Cardiac fibroblast (primary cell): ENCODE results near the gene DIP2A.

Source experiments
- DNase-seq, 2 donors: peaks; one replicate each; pipeline versions ENCODE4 v3.0.0 to v3.0.0-alpha.2; 2010; ENCODE audit warnings: low read depth in 2 of 2
- H3K4me3 ChIP-seq, 2 donors: replicated peaks in 1 of 2; 1 replicate in 1 of 2; 2 replicates in 1 of 2; pipeline ENCODE4 v1.5.1; 2011; ENCODE audit warnings: low read depth in 2 of 2, low read length in 2 of 2, mild to moderate bottlenecking in 2 of 2, moderate library complexity in 1 of 2
- TF ChIP-seq, protein P1 (sequence below): IDR thresholded peaks from one replicate; pipeline ENCODE4 v1.5.1; 2011; ENCODE audit warnings: low read depth, mild to moderate bottlenecking, low read length, inconsistent platforms

The DIP2A gene

DNA sequence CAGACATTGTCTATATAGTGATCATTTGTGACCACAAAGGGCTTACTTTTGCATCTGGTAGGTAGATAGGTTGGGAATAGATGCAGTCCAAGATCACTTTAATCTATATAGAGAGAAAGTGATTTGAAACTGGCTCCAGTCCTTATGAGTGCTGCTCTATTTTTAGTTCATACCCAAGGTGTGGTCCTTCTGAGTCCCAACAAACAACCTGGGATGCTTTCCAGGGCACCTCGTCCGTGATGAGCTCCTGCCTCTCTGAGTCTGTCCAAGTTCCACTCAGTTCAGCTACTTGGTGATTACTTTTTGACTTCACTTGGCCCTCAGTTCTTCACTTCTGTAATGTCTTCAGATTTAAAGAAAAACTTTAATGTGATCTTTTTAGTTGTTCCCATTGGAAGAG is 20.2 kb downstream of the DIP2A start:
- H3K4me3 ChIP-seq: no peak overlapping the region
- DNase-seq: no peak
- TF ChIP-seq, protein P1, sequence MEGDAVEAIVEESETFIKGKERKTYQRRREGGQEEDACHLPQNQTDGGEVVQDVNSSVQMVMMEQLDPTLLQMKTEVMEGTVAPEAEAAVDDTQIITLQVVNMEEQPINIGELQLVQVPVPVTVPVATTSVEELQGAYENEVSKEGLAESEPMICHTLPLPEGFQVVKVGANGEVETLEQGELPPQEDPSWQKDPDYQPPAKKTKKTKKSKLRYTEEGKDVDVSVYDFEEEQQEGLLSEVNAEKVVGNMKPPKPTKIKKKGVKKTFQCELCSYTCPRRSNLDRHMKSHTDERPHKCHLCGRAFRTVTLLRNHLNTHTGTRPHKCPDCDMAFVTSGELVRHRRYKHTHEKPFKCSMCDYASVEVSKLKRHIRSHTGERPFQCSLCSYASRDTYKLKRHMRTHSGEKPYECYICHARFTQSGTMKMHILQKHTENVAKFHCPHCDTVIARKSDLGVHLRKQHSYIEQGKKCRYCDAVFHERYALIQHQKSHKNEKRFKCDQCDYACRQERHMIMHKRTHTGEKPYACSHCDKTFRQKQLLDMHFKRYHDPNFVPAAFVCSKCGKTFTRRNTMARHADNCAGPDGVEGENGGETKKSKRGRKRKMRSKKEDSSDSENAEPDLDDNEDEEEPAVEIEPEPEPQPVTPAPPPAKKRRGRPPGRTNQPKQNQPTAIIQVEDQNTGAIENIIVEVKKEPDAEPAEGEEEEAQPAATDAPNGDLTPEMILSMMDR: no peak

DNA sequence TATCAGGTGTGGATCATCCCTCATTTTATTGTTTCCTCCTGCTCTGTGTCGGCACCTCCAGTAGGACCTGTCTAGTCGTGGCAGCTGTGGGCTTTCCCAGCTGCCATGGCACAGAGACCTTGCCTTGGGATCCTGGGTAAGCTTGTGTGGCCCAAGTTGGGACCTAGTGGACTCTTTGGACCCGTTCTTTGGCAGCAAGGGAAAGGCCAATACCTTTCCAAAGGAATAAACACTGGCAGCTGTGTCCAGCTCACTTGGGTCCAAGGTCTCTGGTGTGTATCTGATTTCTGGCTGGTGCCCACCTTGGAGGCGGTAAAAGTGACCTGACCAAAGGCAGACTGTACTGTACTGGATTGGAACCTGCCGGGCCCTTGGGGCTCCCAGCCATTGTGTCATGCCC is 21.8 kb downstream of the DIP2A start:
- H3K4me3 ChIP-seq: no peak overlapping the region
- TF ChIP-seq, protein P1: no peak

DNA sequence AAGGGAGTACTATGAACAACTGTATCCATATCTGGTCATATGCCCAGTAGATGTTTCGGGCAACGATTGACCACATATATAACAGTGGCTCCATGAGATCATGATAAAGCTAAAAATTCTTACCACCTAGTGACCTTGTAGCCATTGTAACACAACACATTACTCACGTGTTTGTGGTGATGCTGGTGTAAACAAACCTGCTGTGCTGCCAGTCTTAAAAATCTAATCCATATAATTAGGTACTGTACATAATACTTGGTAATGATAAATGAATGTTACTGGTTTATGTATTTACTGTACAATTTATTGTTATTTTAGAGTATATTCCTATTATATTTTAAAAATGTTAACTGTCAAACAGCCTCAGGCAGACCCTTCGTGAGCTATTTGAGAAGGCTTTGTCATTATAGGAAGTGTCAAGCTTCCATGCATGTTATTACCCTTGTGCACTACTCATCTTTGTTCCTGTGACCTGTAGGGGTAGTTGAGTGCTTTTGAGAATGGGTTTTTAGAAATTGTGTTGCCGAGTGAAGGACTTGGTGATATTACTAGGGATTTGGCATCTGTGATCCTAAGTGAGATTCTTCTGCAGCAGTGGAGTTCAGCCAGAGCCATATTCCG is 23.6 kb downstream of the DIP2A start:
- no peak for DNase-seq
- no peak overlapping the region for H3K4me3 ChIP-seq
- TF ChIP-seq, protein P1: no peak

More for the DNA sequence above, 21.8 kb downstream of the DIP2A start:
- DNase-seq: no peak

DNA sequence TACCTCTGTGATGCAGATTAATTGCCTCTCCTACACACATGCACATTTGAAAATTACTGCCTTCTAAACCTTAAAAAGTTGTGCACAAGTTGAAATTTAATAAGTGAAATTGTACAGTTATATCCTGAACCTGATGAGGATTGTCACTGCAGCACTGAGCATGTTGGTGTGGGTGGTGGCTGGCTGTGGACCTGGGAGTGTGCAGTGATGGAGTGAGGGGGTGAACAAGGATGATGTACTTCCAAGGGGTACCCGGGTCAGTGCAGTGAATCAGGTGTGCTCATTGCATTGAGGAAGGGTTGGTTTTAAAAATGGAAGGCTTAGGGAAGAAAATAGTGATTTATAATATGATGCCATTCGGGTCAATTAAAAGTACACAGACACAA is 24.1 kb downstream of the DIP2A start:
- DNase-seq: no peak
- TF ChIP-seq, protein P1: no peak
- no peak overlapping the region for H3K4me3 ChIP-seq

DNA sequence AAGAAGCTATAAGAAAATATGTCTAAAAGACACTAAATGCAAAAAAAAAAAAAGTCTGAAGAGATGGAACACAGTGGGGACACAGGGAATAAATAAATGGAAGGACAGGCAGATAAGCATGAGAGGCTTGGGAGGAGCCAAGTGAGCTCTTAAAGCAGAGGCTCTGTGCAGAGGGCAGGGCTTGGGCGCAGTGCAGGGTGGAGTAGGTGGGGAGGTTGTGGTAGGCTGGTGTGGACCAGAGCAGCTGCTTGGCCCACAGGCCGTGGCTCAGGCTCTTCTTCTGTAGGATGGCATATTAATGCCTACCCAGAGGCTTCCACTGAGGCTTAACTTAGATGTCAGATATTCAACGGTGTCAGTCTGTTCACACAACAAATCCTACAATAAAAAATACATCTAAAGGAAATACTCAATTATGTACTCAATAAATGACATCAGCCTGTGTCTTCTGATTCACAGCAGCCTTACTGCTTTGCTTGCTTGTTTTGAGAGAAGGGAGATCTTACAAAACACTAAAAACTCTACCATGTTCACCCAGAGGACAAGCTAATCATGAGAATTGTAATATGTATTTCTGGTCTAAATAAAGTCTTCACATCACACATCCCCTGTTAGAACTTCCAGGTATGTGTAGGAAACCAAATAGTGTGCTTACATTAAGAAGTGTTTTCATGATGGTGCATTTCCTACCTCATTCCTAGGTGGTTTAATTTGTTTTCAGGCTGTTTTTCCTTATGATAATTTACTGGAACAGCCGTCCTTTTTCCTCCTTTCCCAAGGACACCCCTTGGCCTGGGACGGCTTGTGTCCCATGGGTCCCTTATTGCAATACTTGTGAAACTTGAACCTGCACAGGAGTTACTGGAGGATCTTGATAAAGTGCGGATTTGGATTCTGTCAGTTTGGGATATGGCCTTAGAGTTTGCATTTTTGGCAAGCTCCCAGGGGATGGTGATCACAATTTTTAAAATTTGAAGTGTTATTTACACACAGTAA is 24.9 kb downstream of the DIP2A start:
- H3K4me3 ChIP-seq: no peak overlapping the region
- DNase-seq: peak in 1 of 2 donors; percentile 24
- TF ChIP-seq, protein P1: no peak

DNA sequence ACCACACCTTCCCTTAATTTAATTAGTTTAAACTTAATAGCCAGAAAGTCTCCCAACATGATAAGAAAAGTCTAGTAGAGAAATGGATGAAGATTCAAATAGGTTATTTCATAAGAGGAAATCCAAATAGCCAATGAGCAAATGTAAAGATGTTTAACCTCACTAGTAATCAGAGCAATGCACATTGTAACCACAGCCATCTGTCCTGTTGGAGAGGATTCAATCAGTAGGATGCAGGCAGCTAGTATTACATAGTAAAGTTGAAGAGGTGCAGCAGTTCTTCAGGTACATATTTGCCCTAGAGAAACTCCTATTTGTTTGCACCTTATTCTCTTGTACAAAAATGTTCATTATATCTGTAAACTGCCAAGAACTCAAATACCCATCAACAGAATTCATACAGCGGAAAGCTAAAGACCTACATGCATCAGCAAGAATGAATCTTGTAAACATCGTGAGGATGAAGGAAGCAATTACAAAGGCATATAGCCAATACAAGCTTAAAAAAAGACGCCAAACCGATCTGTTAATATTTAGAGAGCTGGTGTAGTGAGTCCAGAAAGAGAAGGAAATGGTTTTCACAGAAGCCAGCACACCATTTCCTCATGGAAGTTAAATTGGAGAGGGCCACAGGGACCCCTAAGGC is 27.9 kb downstream of the DIP2A start:
- DNase-seq: no peak
- no peak overlapping the region for H3K4me3 ChIP-seq
- TF ChIP-seq, protein P1: no peak
